H9 (cell line): ENCODE data around the gene TLDC2. TPM values are rescaled to one million over a fixed set of nuclear protein-coding genes. Genes with fewer than 3 reads are reported as not detected.

Source experiments
- DNase-seq: peaks from one replicate; pipeline ENCODE4 v3.0.0-alpha.2; 2017
- H2AFZ ChIP-seq: one replicate; pipeline ENCODE4 v1.6.1; 2013; ENCODE audit warnings: mild to moderate bottlenecking, low read length, control low read depth, moderate library complexity
- H2AK5ac ChIP-seq: 2 replicates; pipeline ENCODE4 v1.6.1; 2013; ENCODE audit warnings: low read length, control low read depth, mixed read lengths; ENCODE audit not compliant: insufficient read length
- H2BK120ac ChIP-seq: one replicate; pipeline ENCODE4 v1.6.1; 2013; ENCODE audit warnings: low read depth, mild to moderate bottlenecking, low read length, control low read depth, inconsistent platforms; ENCODE audit not compliant: poor library complexity, severe bottlenecking
- H2BK12ac ChIP-seq: 2 replicates; pipeline ENCODE4 v1.6.1; 2013; ENCODE audit warnings: low read length, control low read depth, mixed read lengths, low read depth; ENCODE audit not compliant: insufficient read length
- H2BK15ac ChIP-seq: 2 replicates; pipeline ENCODE4 v1.6.1; 2013; ENCODE audit warnings: low read depth, low read length, control low read depth
- H2BK20ac ChIP-seq: one replicate; pipeline ENCODE4 v1.6.1; 2013; ENCODE audit warnings: low read depth, mild to moderate bottlenecking, low read length, control low read depth, inconsistent platforms; ENCODE audit not compliant: poor library complexity, severe bottlenecking
- H2BK5ac ChIP-seq: 2 replicates; pipeline ENCODE4 v1.6.1; 2013; ENCODE audit warnings: low read length, control low read depth, mixed read lengths; ENCODE audit not compliant: insufficient read length
- H3K14ac ChIP-seq: 2 replicates; pipeline ENCODE4 v1.6.1; 2013; ENCODE audit warnings: low read length, control low read depth; ENCODE audit not compliant: insufficient read depth
- H3K18ac ChIP-seq: 2 replicates; pipeline ENCODE4 v1.6.1; 2013; ENCODE audit warnings: low read depth, mild to moderate bottlenecking, mixed read lengths, low read length, control low read depth; ENCODE audit not compliant: insufficient read length
- H3K23ac ChIP-seq: 2 replicates; pipeline ENCODE4 v1.6.1; 2013; ENCODE audit warnings: low read length, control low read depth, mixed read lengths, low read depth; ENCODE audit not compliant: insufficient read length
- H3K23me2 ChIP-seq: 2 replicates; pipeline ENCODE4 v1.6.1; 2013; ENCODE audit warnings: low read depth, mild to moderate bottlenecking, mixed read lengths, low read length, control low read depth; ENCODE audit not compliant: insufficient read length, poor library complexity, severe bottlenecking
- H3K27ac ChIP-seq: 2 replicates; pipeline ENCODE4 v1.5.1; 2013; ENCODE audit warnings: low read length, control low read depth, mixed read lengths, low read depth; ENCODE audit not compliant: insufficient read length
- H3K27me3 ChIP-seq: 2 replicates; pipeline ENCODE4 v1.6.1; 2013; ENCODE audit warnings: low read length, control low read depth, inconsistent platforms; ENCODE audit not compliant: insufficient read depth
- H3K4ac ChIP-seq: 2 replicates; pipeline ENCODE4 v1.6.1; 2013; ENCODE audit warnings: low read depth, mild to moderate bottlenecking, control low read depth, inconsistent platforms, low read length, moderate library complexity
- H3K4me1 ChIP-seq: 2 replicates; pipeline ENCODE4 v1.6.1; 2013; ENCODE audit warnings: low read length, control low read depth, inconsistent platforms; ENCODE audit not compliant: insufficient read depth
- H3K4me2 ChIP-seq: 2 replicates; pipeline ENCODE4 v1.6.1; 2013; ENCODE audit warnings: low read length, control low read depth, mixed read lengths; ENCODE audit not compliant: insufficient read length, insufficient read depth
- H3K56ac ChIP-seq: 2 replicates; pipeline ENCODE4 v1.6.1; 2013; ENCODE audit warnings: low read depth, mild to moderate bottlenecking, mixed read lengths, low read length, control low read depth; ENCODE audit not compliant: insufficient read length
- H3K79me1 ChIP-seq: 2 replicates; pipeline ENCODE4 v1.6.1; 2013; ENCODE audit warnings: low read depth, mild to moderate bottlenecking, moderate library complexity, low read length, control low read depth, inconsistent platforms; ENCODE audit not compliant: insufficient read depth, poor library complexity, severe bottlenecking
- H3K79me2 ChIP-seq: 2 replicates; pipeline ENCODE4 v1.6.1; 2013; ENCODE audit warnings: low read length, control low read depth, inconsistent platforms; ENCODE audit not compliant: insufficient read depth
- H3K9ac ChIP-seq: 2 replicates; pipeline ENCODE4 v1.6.1; 2013; ENCODE audit warnings: low read length, control low read depth, mixed read lengths; ENCODE audit not compliant: insufficient read length; ENCODE audit errors: extremely low read depth
- H3K9me3 ChIP-seq: one replicate; pipeline ENCODE4 v1.6.1; 2013; ENCODE audit warnings: low read depth, low read length, inconsistent platforms; ENCODE audit not compliant: control insufficient read depth
- H3T11ph ChIP-seq: one replicate; pipeline ENCODE4 v1.6.1; 2013; ENCODE audit warnings: mild to moderate bottlenecking, low read length, control low read depth, inconsistent platforms
- H4K20me1 ChIP-seq: one replicate; pipeline ENCODE4 v1.6.1; 2013; ENCODE audit not compliant: control insufficient read depth, insufficient read length, insufficient read depth
- H4K5ac ChIP-seq: 2 replicates; pipeline ENCODE4 v1.6.1; 2013; ENCODE audit warnings: low read depth, mild to moderate bottlenecking, mixed read lengths, low read length, control low read depth; ENCODE audit not compliant: insufficient read length
- H4K8ac ChIP-seq: replicated peaks from 2 replicates; pipeline ENCODE4 v1.6.1; 2013; ENCODE audit warnings: low read length, control low read depth, mixed read lengths, low read depth; ENCODE audit not compliant: insufficient read length
- H4K91ac ChIP-seq: 2 replicates; pipeline ENCODE4 v1.6.1; 2013; ENCODE audit warnings: low read depth, mild to moderate bottlenecking, moderate library complexity, mixed read lengths, low read length, control low read depth; ENCODE audit not compliant: insufficient read length
- H3K27ac Mint-ChIP-seq, 3 experiments: 2 replicates in 2 of 3; 3 replicates in 1 of 3; pipeline ENCODE4 v1.8.0; 2020 to 2021; ENCODE audit warnings: mixed read lengths in 3 of 3, mild to moderate bottlenecking in 1 of 3, moderate library complexity in 1 of 3
- H3K27me3 Mint-ChIP-seq: 2 replicates; pipeline ENCODE4 v1.8.0; 2021; ENCODE audit warnings: low read depth, mild to moderate bottlenecking, moderate library complexity, mixed read lengths
- H3K36me3 Mint-ChIP-seq, 3 experiments: 2 replicates in 2 of 3; 3 replicates in 1 of 3; pipeline ENCODE4 v1.8.0; 2020 to 2021; ENCODE audit warnings: low read depth in 3 of 3, mixed read lengths in 3 of 3; ENCODE audit not compliant: insufficient read depth in 1 of 3
- H3K4me1 Mint-ChIP-seq, 2 experiments: 2 replicates each; pipeline ENCODE4 v1.8.0; 2020; ENCODE audit warnings: mixed read lengths in 2 of 2
- H3K4me3 Mint-ChIP-seq, 2 experiments: 2 replicates in 1 of 2; 3 replicates in 1 of 2; pipeline ENCODE4 v1.8.0; 2020 to 2021; ENCODE audit warnings: mild to moderate bottlenecking in 2 of 2, mixed read lengths in 2 of 2, moderate library complexity in 1 of 2
- H3K9me3 Mint-ChIP-seq, 2 experiments: 2 replicates in 1 of 2; 3 replicates in 1 of 2; pipeline ENCODE4 v1.8.0; 2020; ENCODE audit warnings: mild to moderate bottlenecking in 2 of 2, mixed read lengths in 2 of 2, moderate library complexity in 1 of 2
- WGBS: extraction: QIAGEN DNeasy Blood & Tissue Kit; methylation state at CpG from one replicate; pipeline ENCODE4 v1.1.7; 2013; ENCODE audit warnings: missing lambda C conversion rate, low lambda C conversion rate, mixed read lengths; ENCODE audit not compliant: insufficient read length; ENCODE audit errors: extremely low coverage; 5-methylcytosine and 5-hydroxymethylcytosine counted together
- total RNA-seq: library from RNA; stranded (reverse); gene quantifications from 2 replicates; pipeline ENCODE4 v1.2.1, GENCODE V29; 2021
- TF ChIP-seq, protein P1 (sequence below): fragments of 200-600 bp; sonication (generic); conservative IDR thresholded peaks from 3 replicates; pipeline ENCODE4 v1.8.0; 2021; ENCODE audit warnings: antibody characterized with exemption, mild to moderate bottlenecking

TLDC2 gene
- total RNA-seq, 1 experiment from 2014 or later = 0.11 TPM

DNA sequence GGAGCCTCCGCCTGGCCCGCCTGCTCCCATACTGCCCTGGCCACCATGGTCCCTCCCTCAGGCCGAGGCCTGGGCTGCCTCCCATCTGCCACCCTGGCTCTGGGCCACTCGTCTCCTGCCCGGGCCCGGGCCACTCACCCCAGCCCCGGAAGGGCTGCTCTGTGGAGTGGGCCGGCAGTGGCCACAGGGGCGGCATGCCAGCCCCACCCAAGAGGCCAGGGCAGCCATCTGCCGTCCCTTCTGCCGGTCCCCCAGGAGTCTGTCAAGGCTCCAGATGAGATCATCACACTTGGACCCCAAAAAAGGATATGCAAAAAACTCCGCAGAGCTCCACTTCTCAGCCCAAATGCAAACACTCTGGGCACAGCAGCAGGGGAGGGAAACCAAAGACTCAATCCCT lies 23.8 kb upstream of the TLDC2 start:
- Histone ChIP-seq H2BK20ac (no peak overlapping the region), H3K14ac (no peak overlapping the region), H2AK5ac (no peak overlapping the region), H3K4me2 (no peak overlapping the region), H4K20me1 (no peaks in the 10 kb centered on the region), H3K9me3 (no peaks in the 10 kb centered on the region), H4K91ac (no peak overlapping the region), H3K23me2 (no peaks in the 10 kb centered on the region), H3K79me2 (no peaks in the 10 kb centered on the region), H2BK12ac (no peak overlapping the region), H3T11ph (no peak overlapping the region), H3K27ac (no peak overlapping the region), H2BK120ac (no peak overlapping the region), H2BK15ac (no peak overlapping the region), H3K18ac (no peak overlapping the region), H2AFZ (no peak overlapping the region), H3K4ac (no peak overlapping the region), H4K5ac (no peak overlapping the region), H3K27me3 (no peaks in the 10 kb centered on the region), H3K79me1 (no peaks in the 10 kb centered on the region), H4K8ac (no peak overlapping the region), H3K23ac (no peak overlapping the region), H3K9ac (no peak overlapping the region), H3K4me1 (no peaks in the 10 kb centered on the region), H3K56ac (no peak overlapping the region), H2BK5ac (no peak overlapping the region)
- Mint-ChIP-seq H3K27ac (no peak overlapping the region; a peak in 1 of 7 replicates), H3K27me3 (no peaks in the 10 kb centered on the region), H3K4me3 (no peak overlapping the region), H3K36me3 (peaks cover 11 to 16% (median 13%) of the 10 kb centered on the region in 3 experiments), H3K9me3 (peaks cover 9 to 12% of the 10 kb centered on the region in 2 experiments), H3K4me1 (peaks cover 25 to 27% of the 10 kb centered on the region in 2 experiments)
- no peak for DNase-seq
- TF ChIP-seq, protein P1, sequence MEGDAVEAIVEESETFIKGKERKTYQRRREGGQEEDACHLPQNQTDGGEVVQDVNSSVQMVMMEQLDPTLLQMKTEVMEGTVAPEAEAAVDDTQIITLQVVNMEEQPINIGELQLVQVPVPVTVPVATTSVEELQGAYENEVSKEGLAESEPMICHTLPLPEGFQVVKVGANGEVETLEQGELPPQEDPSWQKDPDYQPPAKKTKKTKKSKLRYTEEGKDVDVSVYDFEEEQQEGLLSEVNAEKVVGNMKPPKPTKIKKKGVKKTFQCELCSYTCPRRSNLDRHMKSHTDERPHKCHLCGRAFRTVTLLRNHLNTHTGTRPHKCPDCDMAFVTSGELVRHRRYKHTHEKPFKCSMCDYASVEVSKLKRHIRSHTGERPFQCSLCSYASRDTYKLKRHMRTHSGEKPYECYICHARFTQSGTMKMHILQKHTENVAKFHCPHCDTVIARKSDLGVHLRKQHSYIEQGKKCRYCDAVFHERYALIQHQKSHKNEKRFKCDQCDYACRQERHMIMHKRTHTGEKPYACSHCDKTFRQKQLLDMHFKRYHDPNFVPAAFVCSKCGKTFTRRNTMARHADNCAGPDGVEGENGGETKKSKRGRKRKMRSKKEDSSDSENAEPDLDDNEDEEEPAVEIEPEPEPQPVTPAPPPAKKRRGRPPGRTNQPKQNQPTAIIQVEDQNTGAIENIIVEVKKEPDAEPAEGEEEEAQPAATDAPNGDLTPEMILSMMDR = no peak
- no CpG with 5 or more reads among the region's 12 CpGs for WGBS
